ENCODE data around the gene FGF19. TPM values are rescaled to one million over a fixed set of nuclear protein-coding genes. Genes with fewer than 3 reads are reported as not detected.
"Not testable (repeated sequence)": the region's sequence is repeated elsewhere in the genome, so short reads cannot be mapped to it uniquely, and the experiment has no call there.

The FGF19 gene
- total RNA-seq, 1 donor from 2014 or later = not detected

GRCh38 chr11:69694781-69695180 is 9.0 kb downstream of the FGF19 start:
- H3K4me3 Mint-ChIP-seq (ENCODE audit: unreplicated experiment) = no peak overlapping the region
- peaks cover 7% of the 10 kb centered on the region for H3K4me1 Mint-ChIP-seq (ENCODE audit: unreplicated experiment)
- no peak for TF ChIP-seq CTCF (IDR thresholded peaks at IDR 0.05)
- peaks cover 13% of the 10 kb centered on the region for H3K9me3 Mint-ChIP-seq (ENCODE audit: unreplicated experiment)
- peaks cover 37% of the 10 kb centered on the region for H3K27me3 Mint-ChIP-seq (ENCODE audit: unreplicated experiment)
- H3K27ac Mint-ChIP-seq (ENCODE audit: unreplicated experiment) = no peak overlapping the region
- DNase-seq (ENCODE audit: extremely low spot score, unreplicated experiment) = no peak
- H3K36me3 Mint-ChIP-seq (ENCODE audit: unreplicated experiment) = peaks cover 6% of the 10 kb centered on the region

- H3K27ac Mint-ChIP-seq (ENCODE audit: unreplicated experiment) = no peak overlapping the region
- H3K4me1 Mint-ChIP-seq (ENCODE audit: unreplicated experiment) = no peaks in the 10 kb centered on the region
- H3K36me3 Mint-ChIP-seq (ENCODE audit: unreplicated experiment) = peaks cover 6% of the 10 kb centered on the region
- H3K9me3 Mint-ChIP-seq (ENCODE audit: unreplicated experiment) = peaks cover 13% of the 10 kb centered on the region
- no peak overlapping the region for H3K4me3 Mint-ChIP-seq (ENCODE audit: unreplicated experiment)
- TF ChIP-seq CTCF (IDR thresholded peaks at IDR 0.05) = no peak
- peaks cover 49% of the 10 kb centered on the region for H3K27me3 Mint-ChIP-seq (ENCODE audit: unreplicated experiment)
- DNase-seq (ENCODE audit: extremely low spot score, unreplicated experiment) = no peak
Observed at GRCh38 chr11:69692422-69692821, 11.4 kb downstream of the FGF19 start.

- no peak for TF ChIP-seq CTCF (IDR thresholded peaks at IDR 0.05)
- Mint-ChIP-seq H3K9me3 (ENCODE audit: unreplicated experiment) (peaks cover 13% of the 10 kb centered on the region), H3K4me3 (ENCODE audit: unreplicated experiment) (no peak overlapping the region), H3K36me3 (ENCODE audit: unreplicated experiment) (peaks cover 6% of the 10 kb centered on the region), H3K27me3 (ENCODE audit: unreplicated experiment) (peaks cover 48% of the 10 kb centered on the region), H3K27ac (ENCODE audit: unreplicated experiment) (no peak overlapping the region), H3K4me1 (ENCODE audit: unreplicated experiment) (no peaks in the 10 kb centered on the region)
- DNase-seq (ENCODE audit: extremely low spot score, unreplicated experiment) = no peak
Observed at GRCh38 chr11:69691463-69691862, 12.4 kb downstream of the FGF19 start.

- no peak for TF ChIP-seq CTCF (IDR thresholded peaks at IDR 0.05)
- Mint-ChIP-seq H3K27me3 (ENCODE audit: unreplicated experiment) (peaks cover 34% of the 10 kb centered on the region), H3K27ac (ENCODE audit: unreplicated experiment) (no peak overlapping the region), H3K4me3 (ENCODE audit: unreplicated experiment) (no peak overlapping the region), H3K4me1 (ENCODE audit: unreplicated experiment) (peaks cover 5% of the 10 kb centered on the region), H3K36me3 (ENCODE audit: unreplicated experiment) (peaks cover 6% of the 10 kb centered on the region), H3K9me3 (ENCODE audit: unreplicated experiment) (peaks cover 13% of the 10 kb centered on the region)
- no peak for DNase-seq (ENCODE audit: extremely low spot score, unreplicated experiment)
Observed at GRCh38 chr11:69689484-69690319, 14.1 kb downstream of the FGF19 start.

- peaks cover 13% of the 10 kb centered on the region for H3K9me3 Mint-ChIP-seq (ENCODE audit: unreplicated experiment)
- H3K4me1 Mint-ChIP-seq (ENCODE audit: unreplicated experiment); H3K27ac Mint-ChIP-seq (ENCODE audit: unreplicated experiment); DNase-seq (ENCODE audit: extremely low spot score, unreplicated experiment); H3K36me3 Mint-ChIP-seq (ENCODE audit: unreplicated experiment); H3K4me3 Mint-ChIP-seq (ENCODE audit: unreplicated experiment): not testable (repeated sequence)
- H3K27me3 Mint-ChIP-seq (ENCODE audit: unreplicated experiment) = peaks cover 27% of the 10 kb centered on the region
Observed at GRCh38 chr11:69687969-69688771, 15.7 kb downstream of the FGF19 start.

Measured in osteocyte (in vitro differentiated cells).